K562 (cell line): Measurements from ENCODE around the gene C11orf52. TPM values are rescaled to one million over a fixed set of nuclear protein-coding genes. Genes with fewer than 3 reads are reported as not detected.

Experiments used
- ATAC-seq: fragments of 200-7000 bp; cut with Tn5 transposase; 3 replicates; pipeline ENCODE4 v1.9.1; 2020; ENCODE audit warnings: moderate library complexity
- BruUV-seq: library from RNA; stranded (reverse); fragments of 400-500 nt; replicated peaks from 2 replicates; lab custom pipeline; 2021; lab: Mats Ljungman, UMichigan
- CTCF ChIA-PET: fragments of 300-600 bp; formaldehyde crosslinking; extraction: SDS; loops from one replicate; lab custom pipeline; 2021; ENCODE audit warnings: low intra/inter-chr PET ratio; lab: Yijun Ruan, JAX
- POLR2A ChIA-PET: fragments of 300-600, 350-650 bp; sonication (Branson Sonifier 250); formaldehyde crosslinking; extraction: SDS; loops from one replicate; lab custom pipeline; 2021; ENCODE audit warnings: antibody characterized with exemption, inconsistent platforms; lab: Yijun Ruan, JAX
- DNase-seq, 4 experiments: peaks; one replicate each; pipeline versions ENCODE4 v3.0.0 to v3.0.0-alpha.2; 2011 to 2018; ENCODE audit warnings: low spot score in 3 of 4, mixed read lengths in 3 of 4; ENCODE audit errors: extremely low read depth in 1 of 4
- FAIRE-seq: peaks from 2 replicates; lab custom pipeline; 2011; peaks lifted over from hg19 to GRCh38; lab: Jason Lieb, UNC
- H2AFZ ChIP-seq: 2 replicates; pipeline ENCODE4 v1.6.0; 2011; ENCODE audit warnings: low read depth, low read length, control low read depth, inconsistent platforms
- H3K27ac ChIP-seq: fragments of 200-600 bp; 3 replicates; pipeline ENCODE4 v1.8.0; 2011; ENCODE audit warnings: low read depth, mild to moderate bottlenecking, control low read depth, inconsistent platforms, low read length, moderate library complexity, mixed read lengths; ENCODE audit errors: extremely low read depth
- H3K27me3 ChIP-seq, 2 experiments: fragments of 300-600 bp in 1 of 2; 2 replicates in 1 of 2; 3 replicates in 1 of 2; pipeline versions ENCODE4 v1.6.0 to v1.8.0; 2011; ENCODE audit warnings: inconsistent platforms in 2 of 2, low read length in 2 of 2, mild to moderate bottlenecking in 1 of 2, mixed read lengths in 1 of 2, moderate library complexity in 1 of 2; ENCODE audit not compliant: control insufficient read depth in 2 of 2, insufficient read depth in 2 of 2
- H3K36me3 ChIP-seq: fragments of 300-600 bp; 3 replicates; pipeline ENCODE4 v1.8.0; 2011; ENCODE audit warnings: mild to moderate bottlenecking, low read length, inconsistent platforms; ENCODE audit not compliant: control insufficient read depth, insufficient read depth
- H3K4me1 ChIP-seq, 2 experiments: fragments of 200-600 bp in 1 of 2; replicated peaks in 1 of 2; 2 replicates in 1 of 2; 3 replicates in 1 of 2; pipeline versions ENCODE4 v1.5.1 to v1.8.0; 2011; ENCODE audit warnings: inconsistent platforms in 2 of 2, low read length in 2 of 2, mild to moderate bottlenecking in 1 of 2, mixed read lengths in 1 of 2, moderate library complexity in 1 of 2; ENCODE audit not compliant: control insufficient read depth in 2 of 2, insufficient read depth in 2 of 2
- H3K4me2 ChIP-seq: 2 replicates; pipeline ENCODE4 v1.6.1; 2011; ENCODE audit warnings: low read length, control low read depth, inconsistent platforms, mixed read lengths; ENCODE audit not compliant: insufficient read depth
- H3K4me3 ChIP-seq: fragments of 200-600 bp; sonication (generic), shearing (Covaris generic); 2 replicates; pipeline ENCODE4 v1.5.1; 2016; ENCODE audit warnings: control low read depth, inconsistent platforms
- H3K79me2 ChIP-seq: fragments of 200-600 bp; 3 replicates; pipeline ENCODE4 v1.8.0; 2011; ENCODE audit warnings: low read length, inconsistent platforms; ENCODE audit not compliant: control insufficient read depth, insufficient read depth
- H3K9ac ChIP-seq, 2 experiments: 2 replicates each; pipeline versions ENCODE4 v1.6.0 to v1.6.1; 2011; ENCODE audit warnings: low read depth in 2 of 2, low read length in 2 of 2, control low read depth in 1 of 2, inconsistent platforms in 1 of 2, mild to moderate bottlenecking in 1 of 2, mixed read lengths in 1 of 2; ENCODE audit not compliant: insufficient read depth in 1 of 2
- H3K9me1 ChIP-seq: one replicate; pipeline ENCODE4 v1.6.0; 2011; ENCODE audit warnings: inconsistent platforms, mild to moderate bottlenecking, low read length, moderate library complexity; ENCODE audit not compliant: control insufficient read depth, insufficient read depth
- H3K9me3 ChIP-seq: replicated peaks from 2 replicates; pipeline ENCODE4 v1.5.1; 2011; ENCODE audit warnings: low read depth, low read length, inconsistent platforms; ENCODE audit not compliant: control insufficient read depth, insufficient read depth
- H4K20me1 ChIP-seq: replicated peaks from 2 replicates; pipeline ENCODE4 v1.6.1; 2011; ENCODE audit warnings: low read length, inconsistent platforms, mixed read lengths; ENCODE audit not compliant: control insufficient read depth, insufficient read depth
- CHD2 ChIP-seq: IDR thresholded peaks from 2 replicates; pipeline ENCODE4 v1.6.1; 2011; ENCODE audit warnings: low read depth, low read length
- ERF ChIP-seq: fragments of 450-650 bp; formaldehyde crosslinking; IDR thresholded peaks from 2 replicates; pipeline ENCODE4 v1.4.0; 2020; ENCODE audit warnings: mild to moderate bottlenecking, mixed read lengths
- FOXP1 ChIP-seq: sonication (generic); formaldehyde crosslinking; IDR thresholded peaks from 2 replicates; pipeline ENCODE4 v1.8.0; 2022; ENCODE audit warnings: mild to moderate bottlenecking, missing genetic modification reagents
- HNRNPLL ChIP-seq: fragments of 200-400 bp; formaldehyde crosslinking; IDR thresholded peaks from 2 replicates; pipeline ENCODE4 v1.6.1; 2017; ENCODE audit warnings: low read length, low read depth, mild to moderate bottlenecking; ENCODE audit not compliant: poor library complexity, severe bottlenecking
- MCM3 ChIP-seq: fragments of 450-650 bp; IDR thresholded peaks from 2 replicates; pipeline ENCODE4 v1.6.1; 2016
- SREBF2 ChIP-seq: sonication (generic); formaldehyde crosslinking; IDR thresholded peaks from 2 replicates; pipeline ENCODE4 v1.4.0; 2020; ENCODE audit warnings: mild to moderate bottlenecking, missing genetic modification reagents
- SRSF7 ChIP-seq: fragments of 200-400 bp; formaldehyde crosslinking; optimal IDR thresholded peaks from 2 replicates; pipeline ENCODE3; 2017; ENCODE audit warnings: mild to moderate bottlenecking, low read depth, low read length
- TCFL5 ChIP-seq: fragments of 250-450 bp; sonication (Bioruptor Pico); conservative IDR thresholded peaks from 2 replicates; pipeline ENCODE4 v1.6.1; 2021; ENCODE audit warnings: mild to moderate bottlenecking, moderate library complexity, matching md5 sums
- TFAM ChIP-seq: fragments of 250-450 bp; sonication (Bioruptor Pico); conservative IDR thresholded peaks from 2 replicates; pipeline ENCODE4 v1.5.0; 2021; ENCODE audit warnings: mild to moderate bottlenecking, moderate library complexity
- ZNF274 ChIP-seq: IDR thresholded peaks from 2 replicates; pipeline ENCODE4 v1.6.1; 2011; ENCODE audit warnings: low read depth, mild to moderate bottlenecking, low read length, moderate library complexity, borderline replicate concordance
- ZNF584 ChIP-seq: fragments of 200-800 bp; sonication (Bioruptor generic); IDR thresholded peaks from 2 replicates; pipeline ENCODE4 v1.6.1; 2016; ENCODE audit warnings: low read depth, mild to moderate bottlenecking, missing genetic modification characterization, missing compliant biosample characterization
- WGBS: fragments of 100-300 bp; shearing (Covaris generic); methylation state at CpG from one replicate; pipeline ENCODE4 v1.1.6; 2016; ENCODE audit warnings: low coverage, mixed read lengths; ENCODE audit not compliant: insufficient coverage; ENCODE audit errors: missing lambda C conversion rate; 5-methylcytosine and 5-hydroxymethylcytosine counted together
- in situ Hi-C: fragments of 300-500 bp; cut with MboI; formaldehyde crosslinking; loops from 4 replicates; pipeline ENCODE4 v1.15.0; 2018; ENCODE audit warnings: inconsistent platforms, mixed read lengths
- intact Hi-C: fragments of 100-400 bp; cut with micrococcal nuclease; formaldehyde crosslinking; loops from 2 replicates; pipeline ENCODE4 v1.14.2; 2022
- polyA plus RNA-seq, 8 experiments: library from polyadenylated mRNA; depleted of rRNA in 4 of 8; stranded (reverse) in 5 of 8; unstranded in 3 of 8; fragments of >200 nt; fragmentation: Nextera tagmentation in 2 of 8; fragmentation: Illumina TruSeq in 1 of 8; extraction: Ambion mirVana in 2 of 8; extraction: Trizol in 1 of 8; gene quantifications; 2 replicates each; pipeline versions ENCODE4 v1.2.1 to v1.2.3, GENCODE V29; 2011 to 2014; ENCODE audit warnings: inconsistent platforms in 1 of 8, missing spikeins in 1 of 8
- total RNA-seq, 7 experiments: library from RNA; depleted of rRNA in 6 of 7; stranded (reverse); fragments of >200 nt in 6 of 7; fragmentation: Illumina TruSeq in 2 of 7; extraction: Trizol in 2 of 7; gene quantifications; 2 replicates each; pipeline versions ENCODE4 v1.2.1 to v1.2.3, GENCODE V29; 2011 to 2021; ENCODE audit warnings: low replicate concordance in 1 of 7
- TF ChIP-seq, protein P1 (sequence below): fragments of 450-650 bp; IDR thresholded peaks from 2 replicates; pipeline ENCODE4 v1.6.1; 2016; ENCODE audit warnings: low read depth

Gene C11orf52
- total and polyA plus RNA-seq, 9 of the 15 experiments (the other 6 are each of a cell fraction or from before 2014, with no cell fraction given) = 0.29 to 2.9 (median 1.0) TPM

DNA sequence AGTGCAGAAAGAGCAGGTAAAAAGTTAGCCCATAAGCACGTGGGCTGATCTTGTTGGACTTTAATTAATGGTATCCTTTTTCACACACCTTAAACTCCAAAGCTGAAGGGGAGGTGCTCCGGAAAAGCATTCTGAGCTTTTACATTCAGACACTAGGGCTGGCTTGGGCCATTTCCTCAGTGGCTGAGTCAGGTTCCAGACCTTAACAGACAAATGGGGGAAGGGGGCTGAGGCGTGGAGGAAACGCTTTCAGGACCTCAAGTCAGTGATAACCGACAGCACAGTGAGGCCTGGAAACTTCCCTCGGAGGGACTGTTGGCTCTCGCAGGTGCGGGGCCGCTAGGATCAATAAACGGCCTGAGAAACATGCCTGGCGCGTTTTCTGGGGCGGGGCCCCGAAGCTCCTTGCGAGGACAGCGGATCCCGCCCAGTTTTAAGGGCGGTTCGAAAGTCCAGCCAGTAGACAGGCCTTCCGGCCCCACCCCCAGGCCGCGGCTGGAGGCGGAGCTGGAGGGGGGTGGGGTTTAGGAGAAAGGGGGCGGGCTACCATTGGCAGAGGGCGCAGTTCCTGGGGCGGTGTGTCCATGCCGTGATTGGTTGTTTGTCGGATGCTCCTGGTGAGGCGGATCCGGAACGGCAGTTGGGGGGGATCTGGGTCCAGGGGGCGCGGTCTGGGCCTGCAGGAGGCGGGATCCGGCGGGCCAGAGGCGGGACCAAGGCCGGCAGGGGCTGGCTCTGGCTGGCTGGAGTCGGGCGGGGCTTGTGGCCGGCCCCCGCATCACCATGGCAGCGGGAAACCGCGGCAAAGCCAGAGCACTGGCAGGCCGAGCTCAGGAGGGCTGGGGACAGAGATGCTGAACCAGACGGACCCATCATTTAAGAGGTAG, 8.0 kb downstream of the C11orf52 start:
- DNase-seq (peak; percentile 97 to 99 (median 98)), ATAC-seq (peak; percentile 96), FAIRE-seq (peak; percentile 82)
- ChIA-PET CTCF (no interaction called here), POLR2A (interaction anchor here (0.6 to 2.6 kb wide), 13 partner anchors 9 to 167 kb away, joined by 3 to 20 read pairs (median 3); partner anchors contain the start of genes CRYAB, DIXDC1 and HSPB2)
- H3K27me3 ChIP-seq = no peaks in the 10 kb centered on the region
- H3K79me2 ChIP-seq = no peaks in the 10 kb centered on the region
- in situ Hi-C loops = loop anchor here (5.0 kb wide), 1 partner anchor 44 kb away; no protein-coding TSS in a partner anchor
- peak overlapping the region; percentile 87 for H3K4me2 ChIP-seq
- H2AFZ ChIP-seq = peak overlapping the region; percentile 97
- peak overlapping the region; percentile 40 for H3K4me3 ChIP-seq
- no peaks in the 10 kb centered on the region for H3K9me3 ChIP-seq
- peak overlapping the region; percentile 89 for H3K27ac ChIP-seq
- TSS peak; percentile 99 for BruUV-seq
- H3K36me3 ChIP-seq = no peaks in the 10 kb centered on the region
- H3K9me1 ChIP-seq = no peaks in the 10 kb centered on the region
- WGBS = under 1% methylated on average over 29 of the region's 47 CpGs
- no peaks in the 10 kb centered on the region for H4K20me1 ChIP-seq
- H3K4me1 ChIP-seq = peaks cover 31 to 33% of the 10 kb centered on the region in 2 experiments
- intact Hi-C loops = loop anchor here (1.0 to 2.0 kb wide), 2 partner anchors 47 to 98 kb away; partner anchors contain the start of genes CFAP68, DLAT and FDXACB1
- peak overlapping the region; percentile 78 to 93 for H3K9ac ChIP-seq
- TF ChIP-seq, protein P1, sequence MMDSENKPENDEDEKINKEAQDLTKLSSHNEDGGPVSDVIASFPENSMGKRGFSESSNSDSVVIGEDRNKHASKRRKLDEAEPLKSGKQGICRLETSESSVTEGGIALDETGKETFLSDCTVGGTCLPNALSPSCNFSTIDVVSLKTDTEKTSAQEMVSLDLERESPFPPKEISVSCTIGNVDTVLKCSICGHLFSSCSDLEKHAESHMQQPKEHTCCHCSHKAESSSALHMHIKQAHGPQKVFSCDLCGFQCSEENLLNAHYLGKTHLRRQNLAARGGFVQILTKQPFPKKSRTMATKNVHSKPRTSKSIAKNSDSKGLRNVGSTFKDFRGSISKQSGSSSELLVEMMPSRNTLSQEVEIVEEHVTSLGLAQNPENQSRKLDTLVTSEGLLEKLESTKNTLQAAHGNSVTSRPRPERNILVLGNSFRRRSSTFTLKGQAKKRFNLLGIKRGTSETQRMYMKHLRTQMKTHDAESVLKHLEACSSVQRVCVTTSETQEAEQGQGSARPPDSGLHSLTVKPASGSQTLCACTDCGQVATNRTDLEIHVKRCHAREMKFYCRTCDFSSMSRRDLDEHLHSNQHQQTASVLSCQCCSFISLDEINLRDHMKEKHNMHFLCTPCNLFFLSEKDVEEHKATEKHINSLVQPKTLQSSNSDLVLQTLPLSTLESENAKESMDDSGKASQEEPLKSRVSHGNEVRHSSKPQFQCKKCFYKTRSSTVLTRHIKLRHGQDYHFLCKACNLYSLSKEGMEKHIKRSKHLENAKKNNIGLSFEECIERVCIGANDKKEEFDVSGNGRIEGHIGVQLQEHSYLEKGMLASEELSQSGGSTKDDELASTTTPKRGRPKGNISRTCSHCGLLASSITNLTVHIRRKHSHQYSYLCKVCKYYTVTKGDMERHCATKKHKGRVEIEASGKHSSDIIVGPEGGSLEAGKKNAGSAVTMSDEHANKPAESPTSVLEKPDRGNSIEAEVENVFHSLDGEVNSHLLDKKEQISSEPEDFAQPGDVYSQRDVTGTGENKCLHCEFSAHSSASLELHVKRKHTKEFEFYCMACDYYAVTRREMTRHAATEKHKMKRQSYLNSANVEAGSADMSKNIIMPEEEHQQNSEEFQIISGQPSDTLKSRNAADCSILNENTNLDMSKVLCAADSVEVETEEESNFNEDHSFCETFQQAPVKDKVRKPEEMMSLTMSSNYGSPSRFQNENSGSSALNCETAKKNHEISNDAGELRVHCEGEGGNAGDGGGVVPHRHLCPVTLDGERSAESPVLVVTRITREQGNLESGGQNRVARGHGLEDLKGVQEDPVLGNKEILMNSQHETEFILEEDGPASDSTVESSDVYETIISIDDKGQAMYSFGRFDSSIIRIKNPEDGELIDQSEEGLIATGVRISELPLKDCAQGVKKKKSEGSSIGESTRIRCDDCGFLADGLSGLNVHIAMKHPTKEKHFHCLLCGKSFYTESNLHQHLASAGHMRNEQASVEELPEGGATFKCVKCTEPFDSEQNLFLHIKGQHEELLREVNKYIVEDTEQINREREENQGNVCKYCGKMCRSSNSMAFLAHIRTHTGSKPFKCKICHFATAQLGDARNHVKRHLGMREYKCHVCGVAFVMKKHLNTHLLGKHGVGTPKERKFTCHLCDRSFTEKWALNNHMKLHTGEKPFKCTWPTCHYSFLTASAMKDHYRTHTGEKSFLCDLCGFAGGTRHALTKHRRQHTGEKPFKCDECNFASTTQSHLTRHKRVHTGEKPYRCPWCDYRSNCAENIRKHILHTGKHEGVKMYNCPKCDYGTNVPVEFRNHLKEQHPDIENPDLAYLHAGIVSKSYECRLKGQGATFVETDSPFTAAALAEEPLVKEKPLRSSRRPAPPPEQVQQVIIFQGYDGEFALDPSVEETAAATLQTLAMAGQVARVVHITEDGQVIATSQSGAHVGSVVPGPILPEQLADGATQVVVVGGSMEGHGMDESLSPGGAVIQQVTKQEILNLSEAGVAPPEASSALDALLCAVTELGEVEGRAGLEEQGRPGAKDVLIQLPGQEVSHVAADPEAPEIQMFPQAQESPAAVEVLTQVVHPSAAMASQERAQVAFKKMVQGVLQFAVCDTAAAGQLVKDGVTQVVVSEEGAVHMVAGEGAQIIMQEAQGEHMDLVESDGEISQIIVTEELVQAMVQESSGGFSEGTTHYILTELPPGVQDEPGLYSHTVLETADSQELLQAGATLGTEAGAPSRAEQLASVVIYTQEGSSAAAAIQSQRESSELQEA = no peak
- peak; percentile 70 for TF ChIP-seq HNRNPLL
- no peak for TF ChIP-seq SRSF7
- no peak for TF ChIP-seq ZNF584 (CRISPR knock-in tag)
- no peak for TF ChIP-seq TCFL5
- no peak for TF ChIP-seq ZNF274
- TF ChIP-seq FOXP1 (CRISPR knock-in tag) = no peak; the same call in 1 of the 2 replicates
- TF ChIP-seq ERF (CRISPR knock-in tag) = peak; percentile 74
- no peak for TF ChIP-seq MCM3
- TF ChIP-seq CHD2 = no peak
- no peak for TF ChIP-seq TFAM (CRISPR knock-in tag)
- no peak for TF ChIP-seq SREBF2
